SK-N-SH (cell line): Measurements from ENCODE around the gene CDC25B. TPM values are rescaled to one million over a fixed set of nuclear protein-coding genes. Genes with fewer than 3 reads are reported as not detected.

Source experiments
- CTCF ChIA-PET: fragments of 300-600, 350-600 bp; formaldehyde crosslinking; extraction: SDS; loops from one replicate; lab custom pipeline; 2021; lab: Yijun Ruan, JAX
- POLR2A ChIA-PET: fragments of 350-600 bp; sonication (Branson Sonifier 250); formaldehyde crosslinking; extraction: SDS; loops from one replicate; lab custom pipeline; 2020; ENCODE audit warnings: antibody characterized with exemption, inconsistent platforms; lab: Yijun Ruan, JAX
- DNase-seq: peaks from one replicate; pipeline ENCODE4 v3.0.0; 2012
- H2AFZ ChIP-seq: fragments of 200-600 bp; sonication (generic); 2 replicates; pipeline ENCODE4 v1.8.1; 2016; ENCODE audit warnings: antibody characterized with exemption, mild to moderate bottlenecking, low read depth
- H3F3A ChIP-seq: fragments of 200-600 bp; sonication (generic); replicated peaks from 2 replicates; pipeline ENCODE3; 2016; ENCODE audit warnings: antibody characterized with exemption, mild to moderate bottlenecking; ENCODE audit not compliant: insufficient read depth
- H3K27ac ChIP-seq, 2 experiments: fragments of 200-500 bp in 1 of 2; fragments of 200-600 bp in 1 of 2; sonication (Bioruptor generic) in 1 of 2; sonication (generic), shearing (Covaris generic) in 1 of 2; 2 replicates each; pipeline versions ENCODE4 v1.5.1 to v1.6.1; 2014 to 2016; ENCODE audit warnings: low read depth in 2 of 2, inconsistent platforms in 1 of 2, low read length in 1 of 2, mild to moderate bottlenecking in 1 of 2, mixed read lengths in 1 of 2
- H3K27me3 ChIP-seq: fragments of 200-600 bp; sonication (generic), shearing (Covaris generic); 2 replicates; pipeline ENCODE4 v1.6.1; 2016; ENCODE audit warnings: mixed run types; ENCODE audit not compliant: insufficient read depth
- H3K36me3 ChIP-seq, 2 experiments: fragments of 200-500 bp in 1 of 2; fragments of 200-600 bp in 1 of 2; sonication (Bioruptor generic) in 1 of 2; sonication (generic) in 1 of 2; replicated peaks in 1 of 2; 2 replicates each; pipeline versions ENCODE3 to v1.5.1; 2014 to 2016; ENCODE audit warnings: low read length in 1 of 2, mild to moderate bottlenecking in 1 of 2; ENCODE audit not compliant: insufficient read depth in 2 of 2, control insufficient read depth in 1 of 2
- H3K4me1 ChIP-seq, 2 experiments: fragments of 200-500 bp in 1 of 2; fragments of 200-600 bp in 1 of 2; sonication (Bioruptor generic) in 1 of 2; sonication (generic), shearing (Covaris generic) in 1 of 2; 2 replicates each; pipeline versions ENCODE4 v1.5.1 to v1.6.1; 2014 to 2016; ENCODE audit warnings: low read depth in 1 of 2, low read length in 1 of 2, mixed run types in 1 of 2; ENCODE audit not compliant: insufficient read depth in 2 of 2, control insufficient read depth in 1 of 2
- H3K4me2 ChIP-seq: fragments of 200-600 bp; sonication (generic), shearing (Covaris generic); 2 replicates; pipeline ENCODE4 v1.6.1; 2017; ENCODE audit warnings: mixed run types
- H3K4me3 ChIP-seq, 2 experiments: fragments of 200-500 bp in 1 of 2; fragments of 200-600 bp in 1 of 2; sonication (Bioruptor generic) in 1 of 2; sonication (generic), shearing (Covaris generic) in 1 of 2; 2 replicates each; pipeline versions ENCODE4 v1.5.1 to v1.8.1; 2014 to 2016; ENCODE audit warnings: low read depth in 2 of 2, inconsistent platforms in 1 of 2, low read length in 1 of 2, mild to moderate bottlenecking in 1 of 2, mixed read lengths in 1 of 2, moderate library complexity in 1 of 2
- H3K79me2 ChIP-seq: fragments of 200-600 bp; sonication (generic); 2 replicates; pipeline ENCODE4 v1.8.1; 2017; ENCODE audit warnings: mild to moderate bottlenecking; ENCODE audit not compliant: insufficient read depth
- H3K9ac ChIP-seq: fragments of 200-600 bp; sonication (generic); 2 replicates; pipeline ENCODE4 v1.6.1; 2017; ENCODE audit warnings: mixed run types
- H3K9me2 ChIP-seq: fragments of 200-600 bp; sonication (generic); 2 replicates; pipeline ENCODE4 v1.6.1; 2017; ENCODE audit warnings: mixed run types
- H3K9me3 ChIP-seq: fragments of 200-600 bp; sonication (generic); 2 replicates; pipeline ENCODE4 v1.6.1; 2017; ENCODE audit warnings: mixed run types, mild to moderate bottlenecking, moderate library complexity
- H4K20me1 ChIP-seq: fragments of 200-600 bp; sonication (generic); 2 replicates; pipeline ENCODE4 v1.6.1; 2017; ENCODE audit warnings: mild to moderate bottlenecking, mixed run types; ENCODE audit not compliant: insufficient read depth
- EZH2phosphoT487 ChIP-seq: fragments of 200-600 bp; sonication (generic); IDR thresholded peaks from 2 replicates; pipeline ENCODE4 v1.6.1; 2017; ENCODE audit warnings: low read depth, mixed run types, mild to moderate bottlenecking, antibody characterized with exemption, moderate library complexity, borderline replicate concordance
- FOXM1 ChIP-seq: IDR thresholded peaks from 2 replicates; pipeline ENCODE4 v1.4.0; 2012; ENCODE audit warnings: low read depth, mild to moderate bottlenecking
- JUND ChIP-seq: IDR thresholded peaks from 2 replicates; pipeline ENCODE4 v1.4.0; 2012
- MEF2A ChIP-seq: IDR thresholded peaks from 2 replicates; pipeline ENCODE4 v1.4.0; 2012; ENCODE audit warnings: low read depth, borderline replicate concordance
- NRF1 ChIP-seq: IDR thresholded peaks from 2 replicates; pipeline ENCODE4 v1.6.1; 2012; ENCODE audit warnings: low read depth, mild to moderate bottlenecking, low read length
- POLR2AphosphoS5 ChIP-seq: IDR thresholded peaks from 2 replicates; pipeline ENCODE4 v1.6.1; 2012; ENCODE audit warnings: low read depth, low read length
- RAD21 ChIP-seq: IDR thresholded peaks from 2 replicates; pipeline ENCODE4 v1.6.1; 2012; ENCODE audit warnings: mild to moderate bottlenecking, low read length
- RCOR1 ChIP-seq: fragments of 150-350 bp; IDR thresholded peaks from 2 replicates; pipeline ENCODE4 v1.6.1; 2017; ENCODE audit warnings: antibody characterized with exemption, low read length
- RFX5 ChIP-seq: IDR thresholded peaks from 2 replicates; pipeline ENCODE4 v1.6.1; 2012; ENCODE audit warnings: mild to moderate bottlenecking, improper control_type of control experiment, low read length
- RXRA ChIP-seq: IDR thresholded peaks from 2 replicates; pipeline ENCODE4 v1.4.0; 2012; ENCODE audit warnings: low read depth, mild to moderate bottlenecking, borderline replicate concordance
- TCF12 ChIP-seq: IDR thresholded peaks from 2 replicates; pipeline ENCODE4 v1.4.0; 2012
- TEAD4 ChIP-seq: IDR thresholded peaks from 2 replicates; pipeline ENCODE4 v1.4.0; 2012; ENCODE audit warnings: mild to moderate bottlenecking, borderline replicate concordance; ENCODE audit not compliant: insufficient read depth
- WGBS: methylation state at CpG from one replicate; pipeline ENCODE4 v1.1.6; 2017; ENCODE audit warnings: low lambda C conversion rate; 5-methylcytosine and 5-hydroxymethylcytosine counted together
- polyA plus RNA-seq, 3 experiments: library from polyadenylated mRNA; depleted of rRNA; stranded (reverse); fragments of >200 nt; gene quantifications; 2 replicates each; pipeline ENCODE4 v1.2.3, GENCODE V29; 2012
- TF ChIP-seq, protein P1 (sequence below): IDR thresholded peaks from 2 replicates; pipeline ENCODE4; 2012
- TF ChIP-seq, protein P2 (sequence below): fragments of 200-600 bp; sonication (generic); IDR thresholded peaks from 2 replicates; pipeline ENCODE4 v1.6.1; 2017; ENCODE audit warnings: antibody characterized with exemption, mild to moderate bottlenecking, moderate library complexity
- TF ChIP-seq, protein P3 (sequence below): IDR thresholded peaks from 2 replicates; pipeline ENCODE4 v1.4.0; 2012; ENCODE audit warnings: low read depth

Gene CDC25B
- polyA plus RNA-seq, 1 of the 3 experiments (the other 2 are of a cell fraction): 56.5 TPM

DNA sequence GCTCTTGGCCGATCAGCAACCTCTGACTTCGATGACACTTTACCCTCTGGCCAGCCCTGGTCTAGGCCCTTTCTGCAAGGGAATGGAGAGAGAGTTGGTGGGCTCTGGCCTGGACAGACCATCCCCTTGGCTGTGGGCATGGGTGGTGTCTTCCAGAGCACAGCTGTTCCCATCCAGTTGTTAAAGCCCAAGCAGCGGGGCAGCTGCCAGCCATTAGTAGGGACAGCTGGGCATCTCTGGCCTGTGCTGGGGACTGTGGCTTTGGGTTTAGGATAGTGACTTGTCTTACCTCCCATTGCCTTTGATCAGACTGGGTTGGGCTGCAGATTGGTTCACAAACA, 2.8 kb downstream of the CDC25B start (continued):
- TF ChIP-seq, protein P1, sequence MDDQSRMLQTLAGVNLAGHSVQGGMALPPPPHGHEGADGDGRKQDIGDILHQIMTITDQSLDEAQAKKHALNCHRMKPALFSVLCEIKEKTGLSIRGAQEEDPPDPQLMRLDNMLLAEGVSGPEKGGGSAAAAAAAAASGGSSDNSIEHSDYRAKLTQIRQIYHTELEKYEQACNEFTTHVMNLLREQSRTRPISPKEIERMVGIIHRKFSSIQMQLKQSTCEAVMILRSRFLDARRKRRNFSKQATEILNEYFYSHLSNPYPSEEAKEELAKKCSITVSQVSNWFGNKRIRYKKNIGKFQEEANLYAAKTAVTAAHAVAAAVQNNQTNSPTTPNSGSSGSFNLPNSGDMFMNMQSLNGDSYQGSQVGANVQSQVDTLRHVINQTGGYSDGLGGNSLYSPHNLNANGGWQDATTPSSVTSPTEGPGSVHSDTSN: no peak
- no peak for TF ChIP-seq TCF12
- TF ChIP-seq JUND: no peak
- TF ChIP-seq RAD21: no peak
- TF ChIP-seq, protein P2, sequence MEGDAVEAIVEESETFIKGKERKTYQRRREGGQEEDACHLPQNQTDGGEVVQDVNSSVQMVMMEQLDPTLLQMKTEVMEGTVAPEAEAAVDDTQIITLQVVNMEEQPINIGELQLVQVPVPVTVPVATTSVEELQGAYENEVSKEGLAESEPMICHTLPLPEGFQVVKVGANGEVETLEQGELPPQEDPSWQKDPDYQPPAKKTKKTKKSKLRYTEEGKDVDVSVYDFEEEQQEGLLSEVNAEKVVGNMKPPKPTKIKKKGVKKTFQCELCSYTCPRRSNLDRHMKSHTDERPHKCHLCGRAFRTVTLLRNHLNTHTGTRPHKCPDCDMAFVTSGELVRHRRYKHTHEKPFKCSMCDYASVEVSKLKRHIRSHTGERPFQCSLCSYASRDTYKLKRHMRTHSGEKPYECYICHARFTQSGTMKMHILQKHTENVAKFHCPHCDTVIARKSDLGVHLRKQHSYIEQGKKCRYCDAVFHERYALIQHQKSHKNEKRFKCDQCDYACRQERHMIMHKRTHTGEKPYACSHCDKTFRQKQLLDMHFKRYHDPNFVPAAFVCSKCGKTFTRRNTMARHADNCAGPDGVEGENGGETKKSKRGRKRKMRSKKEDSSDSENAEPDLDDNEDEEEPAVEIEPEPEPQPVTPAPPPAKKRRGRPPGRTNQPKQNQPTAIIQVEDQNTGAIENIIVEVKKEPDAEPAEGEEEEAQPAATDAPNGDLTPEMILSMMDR: no peak
- TF ChIP-seq, protein P3, sequence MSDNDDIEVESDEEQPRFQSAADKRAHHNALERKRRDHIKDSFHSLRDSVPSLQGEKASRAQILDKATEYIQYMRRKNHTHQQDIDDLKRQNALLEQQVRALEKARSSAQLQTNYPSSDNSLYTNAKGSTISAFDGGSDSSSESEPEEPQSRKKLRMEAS: no peak

DNA sequence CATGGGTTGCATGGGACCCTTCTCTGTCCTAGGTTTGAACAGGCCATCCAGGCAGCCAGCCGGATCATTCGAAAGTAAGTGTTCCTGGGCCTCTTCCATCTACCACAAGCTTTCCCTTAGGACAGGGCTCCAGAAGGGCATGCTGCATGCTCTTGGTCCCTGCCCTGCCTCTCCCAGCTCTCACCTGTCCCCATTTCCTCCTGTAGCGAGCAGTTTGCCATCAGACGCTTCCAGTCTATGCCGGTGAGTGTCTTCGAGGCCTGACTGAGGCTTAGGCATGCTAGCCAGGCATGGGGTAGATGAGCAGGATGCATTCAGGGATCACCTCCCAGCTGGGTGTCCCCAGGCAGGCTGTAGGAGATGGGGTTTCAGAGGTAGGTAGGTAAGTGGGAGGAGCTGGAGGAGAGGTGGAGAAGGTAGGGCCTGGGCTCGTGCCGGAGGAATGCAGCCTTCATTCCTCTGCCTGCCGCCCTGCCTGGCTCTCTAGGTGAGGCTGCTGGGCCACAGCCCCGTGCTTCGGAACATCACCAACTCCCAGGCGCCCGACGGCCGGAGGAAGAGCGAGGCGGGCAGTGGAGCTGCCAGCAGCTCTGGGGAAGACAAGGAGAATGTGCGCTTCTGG, 4.3 kb downstream of the CDC25B start:
- H3K9ac ChIP-seq: no peak overlapping the region
- no peak overlapping the region for H3K4me2 ChIP-seq
- 98% methylated on average over 17 of the region's 18 CpGs for WGBS
- no peak for TF ChIP-seq RAD21
- TF ChIP-seq TEAD4: no peak
- TF ChIP-seq RFX5: no peak
- TF ChIP-seq NRF1: no peak
- TF ChIP-seq RXRA: no peak
- TF ChIP-seq RCOR1: no peak
- no peak for TF ChIP-seq POLR2AphosphoS5
- TF ChIP-seq EZH2phosphoT487: no peak
- TF ChIP-seq FOXM1: no peak
- TF ChIP-seq, protein P2: no peak
- no peak for TF ChIP-seq MEF2A
- H3K9me2 ChIP-seq: no peaks in the 10 kb centered on the region
- ChIA-PET POLR2A (interaction anchor here (0.5 to 1.1 kb wide), 2 partner anchors 10 to 145 kb away, joined by 3 read pairs; no protein-coding TSS in a partner anchor), CTCF (interaction anchor here (1.1 to 3.0 kb wide), 4 partner anchors 8 to 124 kb away, joined by 3 to 23 read pairs (median 4); partner anchors contain the start of genes AP5S1 and SPEF1)
- no peak overlapping the region for H3K4me3 ChIP-seq
- H3K36me3 ChIP-seq: peaks cover 26 to 48% of the 10 kb centered on the region in 2 experiments
- no peak overlapping the region for H2AFZ ChIP-seq
- no peak for DNase-seq
- peaks cover 17 to 41% of the 10 kb centered on the region in 2 experiments; a peak in 3 of 4 replicates for H3K4me1 ChIP-seq
- H3F3A ChIP-seq: peaks cover 8% of the 10 kb centered on the region
- H3K79me2 ChIP-seq: peaks cover 49% of the 10 kb centered on the region
- no peaks in the 10 kb centered on the region for H3K27me3 ChIP-seq
- peak overlapping the region in 1 of 2 experiments; percentile 65; a peak in 2 of 4 replicates for H3K27ac ChIP-seq
- no peaks in the 10 kb centered on the region for H4K20me1 ChIP-seq
- no peaks in the 10 kb centered on the region for H3K9me3 ChIP-seq
